DOHH2 (cell line): ENCODE measurements around the gene ETS1.

Source experiments
- EZH2phosphoT487 ChIP-seq: fragments of 200-600 bp; sonication (generic); IDR thresholded peaks from 2 replicates; pipeline ENCODE4 v1.6.1; 2017; ENCODE audit warnings: borderline replicate concordance, mild to moderate bottlenecking, antibody characterized with exemption, low read length, moderate library complexity, mixed read lengths
- TF ChIP-seq, protein P1 (sequence below): fragments of 200-600 bp; sonication (generic); IDR thresholded peaks from one replicate; pipeline ENCODE4 v1.5.1; 2014; ENCODE audit warnings: antibody characterized with exemption, mild to moderate bottlenecking, low read depth, low read length; ENCODE audit not compliant: poor library complexity, severe bottlenecking

DNA sequence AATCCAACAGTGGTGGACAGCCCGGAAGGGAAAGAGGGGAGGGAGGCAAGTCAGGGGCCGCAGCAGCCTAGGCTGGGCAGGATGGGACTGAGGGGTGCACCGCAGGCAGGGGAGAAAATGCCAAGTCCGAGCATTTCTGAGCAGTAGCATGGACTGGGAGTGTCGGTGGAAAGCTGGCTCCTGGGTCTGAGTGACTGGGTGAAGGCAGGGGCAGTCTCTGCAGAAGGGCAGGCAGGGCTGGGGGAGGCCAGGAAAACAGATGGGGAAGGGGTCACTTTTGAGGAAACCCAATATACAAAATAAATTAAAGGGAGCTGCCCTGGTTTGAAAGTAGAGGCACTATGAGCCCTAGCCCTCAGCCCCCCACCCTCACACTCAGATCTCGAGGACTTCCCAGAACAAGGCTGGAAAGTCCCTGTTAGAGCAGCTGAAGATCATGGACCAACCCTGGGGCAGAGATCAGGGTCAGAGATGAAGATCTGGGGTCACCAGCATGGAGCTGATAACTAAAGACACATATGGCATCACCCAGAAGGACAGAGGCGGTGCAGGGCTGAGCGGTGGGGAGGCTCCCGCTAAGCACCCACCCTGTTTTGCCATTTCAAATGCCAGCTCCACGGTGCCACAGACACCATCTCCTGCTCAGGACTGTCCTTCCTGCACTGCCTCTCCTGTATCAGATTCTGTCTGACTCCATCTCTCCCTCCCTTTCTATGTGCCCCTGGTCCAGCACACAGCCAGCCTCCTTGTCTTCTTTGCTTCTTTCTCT is 32.4 kb upstream of the ETS1 start:
- TF ChIP-seq, protein P1, sequence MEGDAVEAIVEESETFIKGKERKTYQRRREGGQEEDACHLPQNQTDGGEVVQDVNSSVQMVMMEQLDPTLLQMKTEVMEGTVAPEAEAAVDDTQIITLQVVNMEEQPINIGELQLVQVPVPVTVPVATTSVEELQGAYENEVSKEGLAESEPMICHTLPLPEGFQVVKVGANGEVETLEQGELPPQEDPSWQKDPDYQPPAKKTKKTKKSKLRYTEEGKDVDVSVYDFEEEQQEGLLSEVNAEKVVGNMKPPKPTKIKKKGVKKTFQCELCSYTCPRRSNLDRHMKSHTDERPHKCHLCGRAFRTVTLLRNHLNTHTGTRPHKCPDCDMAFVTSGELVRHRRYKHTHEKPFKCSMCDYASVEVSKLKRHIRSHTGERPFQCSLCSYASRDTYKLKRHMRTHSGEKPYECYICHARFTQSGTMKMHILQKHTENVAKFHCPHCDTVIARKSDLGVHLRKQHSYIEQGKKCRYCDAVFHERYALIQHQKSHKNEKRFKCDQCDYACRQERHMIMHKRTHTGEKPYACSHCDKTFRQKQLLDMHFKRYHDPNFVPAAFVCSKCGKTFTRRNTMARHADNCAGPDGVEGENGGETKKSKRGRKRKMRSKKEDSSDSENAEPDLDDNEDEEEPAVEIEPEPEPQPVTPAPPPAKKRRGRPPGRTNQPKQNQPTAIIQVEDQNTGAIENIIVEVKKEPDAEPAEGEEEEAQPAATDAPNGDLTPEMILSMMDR: no peak
- no peak for TF ChIP-seq EZH2phosphoT487
